Measurements from ENCODE around the gene DALRD3. TPM values are rescaled to one million over a fixed set of nuclear protein-coding genes. Genes with fewer than 3 reads are reported as not detected.

DALRD3 gene
- 10 to 100 TPM; 20.2 to 22.8 TPM for total RNA-seq

DNA sequence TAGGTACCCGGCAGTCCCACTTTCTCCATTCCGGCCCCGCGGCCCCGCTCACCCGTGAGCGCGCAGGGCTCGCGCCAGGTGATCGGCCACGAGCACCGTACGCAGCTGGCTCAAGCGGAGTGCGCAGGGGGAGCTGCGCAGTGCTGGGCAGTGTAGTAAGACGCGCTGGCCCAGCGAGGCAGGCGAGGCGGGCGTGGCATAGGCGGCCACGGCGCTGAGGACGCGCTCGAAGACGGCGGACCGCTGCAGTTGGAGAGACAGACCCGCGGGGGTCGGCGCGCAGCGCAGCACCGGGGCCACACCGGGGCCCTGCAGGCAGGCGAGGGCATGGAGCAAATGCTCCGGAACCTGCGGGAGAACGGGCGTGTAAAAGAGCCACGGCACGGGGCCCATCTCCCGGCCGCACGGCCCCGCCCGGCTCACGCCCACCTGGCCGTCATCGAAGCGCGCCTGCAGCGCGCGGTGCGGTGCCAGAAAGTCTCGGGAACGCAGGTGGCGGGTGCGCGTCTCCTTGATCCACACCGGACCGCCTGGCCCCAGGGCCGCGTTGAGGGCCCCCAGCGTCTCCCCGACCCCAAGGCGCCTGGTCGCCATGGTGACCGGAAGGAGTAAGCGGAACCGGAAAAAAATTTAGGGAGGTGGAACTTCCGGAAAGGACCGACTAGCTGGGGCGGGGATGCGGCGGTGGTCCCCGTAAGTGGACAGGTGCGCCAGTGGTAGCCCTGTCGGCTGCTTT, at the start of gene DALRD3:
Gene DALRD3 (minus strand): TSS at position 610 of the 736 bp plus-strand sequence. CDS start 16 bp downstream, at position 594.
- H3K27me3 Mint-ChIP-seq = no peaks in the 10 kb centered on the region
- TF ChIP-seq, protein P1, sequence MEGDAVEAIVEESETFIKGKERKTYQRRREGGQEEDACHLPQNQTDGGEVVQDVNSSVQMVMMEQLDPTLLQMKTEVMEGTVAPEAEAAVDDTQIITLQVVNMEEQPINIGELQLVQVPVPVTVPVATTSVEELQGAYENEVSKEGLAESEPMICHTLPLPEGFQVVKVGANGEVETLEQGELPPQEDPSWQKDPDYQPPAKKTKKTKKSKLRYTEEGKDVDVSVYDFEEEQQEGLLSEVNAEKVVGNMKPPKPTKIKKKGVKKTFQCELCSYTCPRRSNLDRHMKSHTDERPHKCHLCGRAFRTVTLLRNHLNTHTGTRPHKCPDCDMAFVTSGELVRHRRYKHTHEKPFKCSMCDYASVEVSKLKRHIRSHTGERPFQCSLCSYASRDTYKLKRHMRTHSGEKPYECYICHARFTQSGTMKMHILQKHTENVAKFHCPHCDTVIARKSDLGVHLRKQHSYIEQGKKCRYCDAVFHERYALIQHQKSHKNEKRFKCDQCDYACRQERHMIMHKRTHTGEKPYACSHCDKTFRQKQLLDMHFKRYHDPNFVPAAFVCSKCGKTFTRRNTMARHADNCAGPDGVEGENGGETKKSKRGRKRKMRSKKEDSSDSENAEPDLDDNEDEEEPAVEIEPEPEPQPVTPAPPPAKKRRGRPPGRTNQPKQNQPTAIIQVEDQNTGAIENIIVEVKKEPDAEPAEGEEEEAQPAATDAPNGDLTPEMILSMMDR (IDR thresholded peaks at IDR 0.05) = no peak
- ATAC-seq = peak; percentile 4
- DNase-seq = peak; percentile 71
- H3K27ac Mint-ChIP-seq = peak within 1 kb of the TSS; percentile 94
- H3K4me1 Mint-ChIP-seq (ENCODE audit: low read depth) = peaks cover 18% of the 10 kb centered on the region
- H3K36me3 Mint-ChIP-seq (ENCODE audit: low read depth) = peaks cover 24% of the 10 kb centered on the region
- ChIA-PET POLR2A (interaction anchor here (0.6 to 12.0 kb wide), 8 partner anchors 6 to 62 kb away, joined by 3 to 200 read pairs (median 14); partner anchors contain the start of genes IMPDH2, NDUFAF3, P4HTM and WDR6), CTCF (interaction anchor here (2.3 to 8.6 kb wide), 3 partner anchors 10 to 31 kb away, joined by 18 to 78 read pairs (median 45); partner anchors contain the start of genes P4HTM and WDR6)
- no peaks in the 10 kb centered on the region for H3K9me3 Mint-ChIP-seq
- intact Hi-C loops (cut with micrococcal nuclease) = no loop called here
- H3K4me3 Mint-ChIP-seq = peak within 1 kb of the TSS; percentile 87

DNA sequence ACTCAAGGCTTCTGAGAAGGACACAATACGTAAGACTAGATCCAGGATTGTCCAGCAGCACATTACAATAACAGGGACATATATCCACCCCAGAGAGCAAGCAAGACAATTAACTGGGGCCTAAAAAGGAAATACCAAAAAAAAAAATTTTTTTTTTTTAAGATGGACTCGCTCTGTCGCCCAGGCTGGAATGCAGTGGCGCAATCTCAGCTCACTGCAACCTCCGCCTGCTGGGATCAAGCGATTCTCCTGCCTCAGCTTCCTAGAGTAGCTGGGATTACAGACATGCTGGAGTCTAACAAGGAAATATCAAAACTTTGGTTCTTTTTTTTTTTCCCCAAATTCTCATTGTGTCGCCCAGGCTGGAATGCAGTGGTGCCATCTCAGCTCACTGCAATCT, 39.6 kb upstream of the DALRD3 start:
- no peaks in the 10 kb centered on the region for H3K9me3 Mint-ChIP-seq
- ChIA-PET CTCF (interaction anchor here (0.6 kb wide), 1 partner anchor 1589 kb away, joined by 3 read pairs; no protein-coding TSS in a partner anchor), POLR2A (interaction anchor here (0.6 kb wide), 1 partner anchor 14 kb away, joined by 3 read pairs; no protein-coding TSS in a partner anchor)
- intact Hi-C loops (cut with micrococcal nuclease) = no loop called here
- TF ChIP-seq, protein P1 (IDR thresholded peaks at IDR 0.05) = no peak
- DNase-seq (no peak), ATAC-seq (no peak)
- peaks cover 38% of the 10 kb centered on the region for H3K36me3 Mint-ChIP-seq (ENCODE audit: low read depth)
- no peaks in the 10 kb centered on the region for H3K27me3 Mint-ChIP-seq
- peaks cover 2% of the 10 kb centered on the region for H3K4me1 Mint-ChIP-seq (ENCODE audit: low read depth)
- no peak overlapping the region for H3K27ac Mint-ChIP-seq
- H3K4me3 Mint-ChIP-seq = no peak overlapping the region

GRCh38 chr3:49057268-49057667, 38.9 kb upstream of the DALRD3 start:
- no peak for DNase-seq
- CTCF ChIA-PET = no interaction called here
- Mint-ChIP-seq H3K9me3 (no peaks in the 10 kb centered on the region), H3K4me3 (no peak overlapping the region), H3K4me1 (ENCODE audit: low read depth) (peaks cover 2% of the 10 kb centered on the region), H3K36me3 (ENCODE audit: low read depth) (peaks cover 41% of the 10 kb centered on the region), H3K27ac (no peak overlapping the region), H3K27me3 (no peaks in the 10 kb centered on the region)
- TF ChIP-seq, protein P1 (IDR thresholded peaks at IDR 0.05) = no peak
- no peak for ATAC-seq
- POLR2A ChIA-PET = no interaction called here
- intact Hi-C loops (cut with micrococcal nuclease) = no loop called here

- H3K27ac Mint-ChIP-seq = peak overlapping the region; percentile 50
- peaks cover 8% of the 10 kb centered on the region for H3K4me1 Mint-ChIP-seq (ENCODE audit: low read depth)
- no peaks in the 10 kb centered on the region for H3K27me3 Mint-ChIP-seq
- H3K4me3 Mint-ChIP-seq = no peak overlapping the region
- ATAC-seq (no peak), DNase-seq (no peak)
- ChIA-PET CTCF (interaction anchor here (0.9 kb wide), 1 partner anchor 15 kb away, joined by 3 read pairs; no protein-coding TSS in a partner anchor), POLR2A (interaction anchor here (1.3 kb wide), 1 partner anchor 39 kb away, joined by 3 read pairs; no protein-coding TSS in a partner anchor)
- peaks cover 51% of the 10 kb centered on the region for H3K36me3 Mint-ChIP-seq (ENCODE audit: low read depth)
- no peaks in the 10 kb centered on the region for H3K9me3 Mint-ChIP-seq
- TF ChIP-seq, protein P1 (IDR thresholded peaks at IDR 0.05) = no peak
- intact Hi-C loops (cut with micrococcal nuclease) = no loop called here
These were observed 36.0 kb upstream of the DALRD3 start for GRCh38 chr3:49054344-49054862.

DNA sequence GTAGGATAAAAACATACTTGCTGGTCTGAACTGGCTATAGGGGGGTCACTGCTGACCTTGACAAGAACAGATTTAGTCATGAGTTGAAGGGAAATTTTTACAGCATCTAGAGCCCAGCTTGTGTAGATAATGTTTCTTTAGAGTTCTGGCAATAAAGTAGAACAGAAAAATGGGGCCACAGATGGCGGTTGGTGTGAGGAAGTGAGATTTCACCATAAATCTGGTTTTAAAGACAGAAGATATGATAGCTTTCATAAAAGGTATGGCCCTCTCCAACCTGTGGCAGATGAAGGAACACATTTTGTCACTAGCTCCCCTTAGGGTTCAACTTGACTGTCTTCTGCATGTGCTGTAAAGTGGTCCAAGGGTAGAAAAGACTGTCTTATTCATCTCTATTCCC, 35.2 kb upstream of the DALRD3 start:
- intact Hi-C loops (cut with micrococcal nuclease) = no loop called here
- no peak overlapping the region for H3K4me3 Mint-ChIP-seq
- no peak for ATAC-seq
- H3K27me3 Mint-ChIP-seq = no peaks in the 10 kb centered on the region
- H3K27ac Mint-ChIP-seq = no peak overlapping the region
- no peak for DNase-seq
- TF ChIP-seq, protein P1 (IDR thresholded peaks at IDR 0.05) = no peak
- peaks cover 8% of the 10 kb centered on the region for H3K4me1 Mint-ChIP-seq (ENCODE audit: low read depth)
- CTCF ChIA-PET = no interaction called here
- no peaks in the 10 kb centered on the region for H3K9me3 Mint-ChIP-seq
- POLR2A ChIA-PET = no interaction called here
- peaks cover 50% of the 10 kb centered on the region for H3K36me3 Mint-ChIP-seq (ENCODE audit: low read depth)

Measured in activated CD8-positive, alpha-beta T cell treated with anti-CD3 and anti-CD28 coated beads for 36 hours (primary cell).